BJ (cell line): ENCODE measurements around the gene B9D2. TPM values are rescaled to one million over a fixed set of nuclear protein-coding genes. Genes with fewer than 3 reads are reported as not detected.

Experiments
- CTCF ChIA-PET: fragments of 350-600 bp; formaldehyde crosslinking; extraction: SDS; loops from one replicate; lab custom pipeline; 2021; ENCODE audit warnings: antibody characterized with exemption, inconsistent platforms; lab: Yijun Ruan, JAX
- POLR2A ChIA-PET: fragments of 300-600 bp; sonication (Branson Sonifier 250); formaldehyde crosslinking; extraction: SDS; loops from one replicate; lab custom pipeline; 2021; ENCODE audit warnings: antibody characterized with exemption; lab: Charles Lee
- DNase-seq: peaks from one replicate; pipeline ENCODE4 v3.0.0-alpha.2; 2011; ENCODE audit warnings: low read depth
- H3K27me3 ChIP-seq: 2 replicates; pipeline ENCODE4 v1.6.0; 2011; ENCODE audit warnings: low read length; ENCODE audit not compliant: control insufficient read depth, insufficient read depth
- H3K36me3 ChIP-seq: 2 replicates; pipeline ENCODE4 v1.5.1; 2011; ENCODE audit warnings: low read length; ENCODE audit not compliant: control insufficient read depth, insufficient read depth
- H3K4me3 ChIP-seq: 2 replicates; pipeline ENCODE4 v1.5.1; 2011; ENCODE audit warnings: low read depth, mild to moderate bottlenecking, control low read depth, low read length
- CTCF ChIP-seq: IDR thresholded peaks from 2 replicates; pipeline ENCODE4 v1.5.1; 2011; ENCODE audit warnings: low read depth, mild to moderate bottlenecking, control low read depth, inconsistent platforms, low read length, moderate library complexity; ENCODE audit not compliant: insufficient read depth
- polyA plus RNA-seq: library from polyadenylated mRNA; depleted of rRNA; stranded (reverse); fragments of >200 nt; gene quantifications from 2 replicates; pipeline ENCODE4 v1.2.3, GENCODE V29; 2011

Gene B9D2
- polyA plus RNA-seq, 1 experiment = 10.9 TPM

GRCh38 chr19:41323430-41324125, 40.4 kb downstream of the B9D2 start:
- H3K27me3 ChIP-seq = no peaks in the 10 kb centered on the region
- ChIA-PET POLR2A (interaction anchor here (0.7 kb wide), 1 partner anchor 101 kb away, joined by 4 read pairs; no protein-coding TSS in a partner anchor), CTCF (interaction anchor here (0.5 to 5.2 kb wide), 6 partner anchors 12 to 117 kb away, joined by 3 to 69 read pairs (median 3); partner anchors contain the start of gene TGFB1)
- no peak overlapping the region for H3K4me3 ChIP-seq
- peak; percentile 91 for DNase-seq
- H3K36me3 ChIP-seq = peaks cover 29% of the 10 kb centered on the region
- no peak for TF ChIP-seq CTCF

DNA sequence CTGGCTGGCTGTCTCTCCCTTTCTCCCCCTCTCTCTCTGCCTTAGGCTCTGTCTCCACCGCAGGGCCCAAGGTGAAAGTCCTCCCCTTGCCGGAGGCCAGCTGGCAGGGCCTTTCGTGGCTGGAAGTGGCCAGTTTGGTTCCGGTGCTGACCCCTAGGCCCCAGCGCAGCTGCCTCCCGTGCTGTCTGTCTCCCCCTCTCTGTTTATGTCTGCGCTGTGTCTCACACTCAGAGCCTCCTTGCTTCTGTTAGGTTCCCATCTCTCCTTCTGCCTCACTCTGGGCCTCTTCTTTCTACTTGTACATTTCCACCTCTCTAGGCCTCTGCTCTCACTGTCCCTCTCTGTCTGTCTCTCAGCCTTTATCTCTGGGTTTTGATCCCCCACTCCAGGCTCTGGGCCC, 40.9 kb downstream of the B9D2 start:
- CTCF ChIA-PET = interaction anchor here (0.6 to 5.2 kb wide), 7 partner anchors 11 to 104 kb away, joined by 3 to 69 read pairs (median 5); partner anchors contain the start of genes B3GNT8 and TGFB1
- POLR2A ChIA-PET = no interaction called here
- peaks cover 26% of the 10 kb centered on the region for H3K36me3 ChIP-seq
- H3K27me3 ChIP-seq = no peaks in the 10 kb centered on the region
- no peak overlapping the region for H3K4me3 ChIP-seq
- 0 out of 2 replicates have a peak, but pooled peaks have one; percentile 17 for TF ChIP-seq CTCF
- no peak for DNase-seq

- no peak for TF ChIP-seq CTCF
- H3K4me3 ChIP-seq = no peak overlapping the region
- no peak for DNase-seq
- no peaks in the 10 kb centered on the region for H3K27me3 ChIP-seq
- CTCF ChIA-PET = interaction anchor here (0.7 to 5.2 kb wide), 13 partner anchors 11 to 109 kb away, joined by 3 to 69 read pairs (median 4); partner anchors contain the start of genes B3GNT8, B9D2 and TGFB1
- POLR2A ChIA-PET = no interaction called here
- H3K36me3 ChIP-seq = peaks cover 22% of the 10 kb centered on the region
Measured at GRCh38 chr19:41322451-41322850, 41.5 kb downstream of the B9D2 start.

DNA sequence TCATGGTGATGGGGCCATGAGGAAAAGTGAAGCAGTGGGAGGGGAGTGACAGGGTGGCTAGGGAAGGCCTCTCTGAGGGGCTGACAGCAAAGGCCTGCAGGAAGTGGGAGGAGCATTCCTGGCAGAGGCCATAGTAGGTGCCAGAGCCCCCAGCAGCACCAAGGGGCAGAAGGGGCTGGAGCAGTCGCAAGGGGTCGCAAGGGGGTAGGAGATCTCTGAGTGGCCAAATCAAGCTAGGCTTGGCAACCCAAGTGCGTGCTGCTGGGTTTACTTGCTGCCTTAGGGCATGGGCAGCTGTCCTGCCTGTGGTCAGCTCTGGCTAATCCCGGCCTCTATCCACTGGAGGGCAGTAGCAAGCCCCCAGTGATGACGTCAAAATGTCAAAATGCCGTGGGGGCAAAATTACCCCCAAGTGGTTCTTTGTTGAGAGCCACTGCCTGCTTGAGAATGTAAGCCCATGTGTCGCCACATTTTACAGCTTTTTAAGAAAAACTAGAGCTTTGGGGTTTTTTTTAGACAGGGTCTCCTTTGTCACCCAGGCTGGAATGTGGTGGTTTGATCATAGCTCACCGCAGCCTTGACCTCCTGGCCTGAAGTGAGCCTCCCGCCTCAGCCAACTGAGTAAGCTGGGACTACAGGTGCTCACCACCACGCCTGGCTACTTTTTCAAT, 42.2 kb downstream of the B9D2 start:
- CTCF ChIA-PET = interaction anchor here (0.6 to 5.2 kb wide), 16 partner anchors 10 to 109 kb away, joined by 3 to 69 read pairs (median 4); partner anchors contain the start of genes B3GNT8, B9D2, CCDC97 and TGFB1
- POLR2A ChIA-PET = no interaction called here

More for the DNA sequence above, 42.2 kb downstream of the B9D2 start:
- Histone ChIP-seq H3K36me3 (peaks cover 21% of the 10 kb centered on the region), H3K27me3 (no peaks in the 10 kb centered on the region), H3K4me3 (no peak overlapping the region)
- peak; percentile 86 for TF ChIP-seq CTCF
- no peak for DNase-seq
